HCT116 (cell line): ENCODE results near the gene RTL10. TPM values are rescaled to one million over a fixed set of nuclear protein-coding genes. Genes with fewer than 3 reads are reported as not detected.

Source experiments
- ATAC-seq: fragments of 200-7000 bp; cut with Tn5 transposase; 2 replicates; pipeline ENCODE4 v1.9.1; 2020; ENCODE audit warnings: mild to moderate bottlenecking, moderate library complexity
- BruUV-seq: library from RNA; stranded (reverse); fragments of 400-500 nt; replicated peaks from 2 replicates; lab custom pipeline; 2021; lab: Mats Ljungman, UMichigan
- CTCF ChIA-PET: fragments of 300-600 bp; sonication (Branson Sonifier 250); formaldehyde crosslinking; loops from one replicate; lab custom pipeline; 2021; ENCODE audit warnings: antibody characterized with exemption; lab: Charles Lee
- POLR2A ChIA-PET: fragments of 300-600, 350-600 bp; sonication (Branson Sonifier 250); formaldehyde crosslinking; loops from one replicate; lab custom pipeline; 2021; ENCODE audit warnings: antibody characterized with exemption; lab: Charles Lee
- RAD21 ChIA-PET, 2 experiments: fragments of 300-600 bp; sonication (Branson Sonifier 250); formaldehyde crosslinking; loops; one replicate each; lab custom pipeline; 2023; ENCODE audit warnings: low total read pairs in 2 of 2; ENCODE audit not compliant: uncharacterized antibody in 2 of 2, unreplicated experiment in 2 of 2, low non-redundant PET in 1 of 2; lab: Charles Lee
- DNase-seq: peaks from one replicate; pipeline ENCODE4 v3.0.0-alpha.2; 2010; ENCODE audit warnings: low read depth, low spot score
- H2AFZ ChIP-seq: fragments of 200-600 bp; shearing (Covaris generic), sonication (generic); 2 replicates; pipeline ENCODE4 v1.6.1; 2017; ENCODE audit warnings: low read depth, mixed run types, mixed read lengths, antibody characterized with exemption, low read length; ENCODE audit not compliant: poor library complexity, severe bottlenecking
- H3K27ac ChIP-seq: 2 replicates; pipeline ENCODE4 v1.5.1; 2012; ENCODE audit warnings: low read depth, low read length
- H3K27me3 ChIP-seq: fragments of 200-600 bp; sonication (generic); 2 replicates; pipeline ENCODE4 v1.6.1; 2016; ENCODE audit warnings: mixed run types, low read length, mixed read lengths; ENCODE audit not compliant: insufficient read depth
- H3K36me3 ChIP-seq, 2 experiments: fragments of 200-500 bp in 1 of 2; fragments of 200-600 bp in 1 of 2; sonication (Bioruptor generic) in 1 of 2; sonication (generic) in 1 of 2; 2 replicates each; pipeline versions ENCODE4 v1.5.1 to v1.6.1; 2014 to 2016; ENCODE audit warnings: low read length in 2 of 2, inconsistent platforms in 1 of 2, mixed read lengths in 1 of 2, mixed run types in 1 of 2; ENCODE audit not compliant: insufficient read depth in 2 of 2, control insufficient read depth in 1 of 2
- H3K4me1 ChIP-seq, 2 experiments: fragments of 200-600 bp in 1 of 2; sonication (generic) in 1 of 2; 2 replicates each; pipeline versions ENCODE4 v1.5.1 to v1.6.1; 2012 to 2017; ENCODE audit warnings: low read length in 2 of 2, inconsistent platforms in 1 of 2, mild to moderate bottlenecking in 1 of 2, mixed read lengths in 1 of 2, mixed run types in 1 of 2, moderate library complexity in 1 of 2; ENCODE audit not compliant: insufficient read depth in 2 of 2, control insufficient read depth in 1 of 2
- H3K4me2 ChIP-seq: fragments of 200-600 bp; sonication (generic); 2 replicates; pipeline ENCODE4 v1.6.1; 2017; ENCODE audit warnings: mixed run types, low read length, mixed read lengths
- H3K4me3 ChIP-seq, 2 experiments: fragments of 200-600 bp in 1 of 2; sonication (generic) in 1 of 2; replicated peaks in 1 of 2; 2 replicates each; pipeline ENCODE4 v1.5.1; 2011 to 2016; ENCODE audit warnings: low read length in 2 of 2, control low read depth in 1 of 2, low read depth in 1 of 2, mild to moderate bottlenecking in 1 of 2, mixed read lengths in 1 of 2, mixed run types in 1 of 2
- H3K79me2 ChIP-seq: fragments of 200-600 bp; sonication (generic); 2 replicates; pipeline ENCODE4 v1.6.1; 2017; ENCODE audit warnings: mild to moderate bottlenecking, mixed run types, low read length, moderate library complexity, mixed read lengths; ENCODE audit not compliant: insufficient read depth
- H3K9ac ChIP-seq: fragments of 200-600 bp; sonication (generic); 2 replicates; pipeline ENCODE4 v1.6.1; 2016; ENCODE audit warnings: low read length, mixed read lengths
- H3K9me2 ChIP-seq: fragments of 200-600 bp; sonication (generic), shearing (Covaris generic); 2 replicates; pipeline ENCODE4 v1.6.1; 2017; ENCODE audit warnings: mixed run types, mild to moderate bottlenecking, moderate library complexity; ENCODE audit not compliant: insufficient read depth
- H3K9me3 ChIP-seq, 2 experiments: fragments of 200-500 bp in 1 of 2; fragments of 200-600 bp in 1 of 2; sonication (Bioruptor generic) in 1 of 2; sonication (generic) in 1 of 2; 2 replicates each; pipeline ENCODE4 v1.6.1; 2014 to 2017; ENCODE audit warnings: low read length in 2 of 2, mixed read lengths in 2 of 2, inconsistent platforms in 1 of 2, low read depth in 1 of 2, mild to moderate bottlenecking in 1 of 2, mixed run types in 1 of 2, moderate library complexity in 1 of 2; ENCODE audit not compliant: control insufficient read depth in 1 of 2, insufficient read depth in 1 of 2
- H4K20me1 ChIP-seq: fragments of 200-600 bp; sonication (generic), shearing (Covaris generic); 2 replicates; pipeline ENCODE4 v1.6.1; 2017; ENCODE audit warnings: mixed run types, mild to moderate bottlenecking, moderate library complexity; ENCODE audit not compliant: insufficient read depth
- CBX3 ChIP-seq: IDR thresholded peaks from 2 replicates; pipeline ENCODE4 v1.6.1; 2012; ENCODE audit warnings: low read depth
- EGR1 ChIP-seq: IDR thresholded peaks from 2 replicates; pipeline ENCODE4 v1.6.1; 2012; ENCODE audit warnings: low read depth
- ELF1 ChIP-seq: IDR thresholded peaks from 2 replicates; pipeline ENCODE4 v1.6.1; 2012; ENCODE audit warnings: low read depth, borderline replicate concordance
- EZH2 ChIP-seq: fragments of 200-600 bp; sonication (generic); IDR thresholded peaks from 2 replicates; pipeline ENCODE4 v1.6.1; 2017; ENCODE audit warnings: antibody characterized with exemption, mixed run types
- JUND ChIP-seq: IDR thresholded peaks from 2 replicates; pipeline ENCODE4 v1.6.1; 2012
- MAX ChIP-seq: IDR thresholded peaks from 2 replicates; pipeline ENCODE4 v1.6.1; 2012
- POLR2A ChIP-seq: IDR thresholded peaks from 2 replicates; pipeline ENCODE4 v1.7.0; 2011; ENCODE audit warnings: borderline replicate concordance; ENCODE audit not compliant: insufficient read depth, insufficient read length; ENCODE audit errors: extremely low read depth
- RAD21 ChIP-seq: IDR thresholded peaks from 2 replicates; pipeline ENCODE4 v1.6.1; 2012; ENCODE audit warnings: low read depth, mild to moderate bottlenecking
- SIN3A ChIP-seq: IDR thresholded peaks from 2 replicates; pipeline ENCODE4 v1.6.1; 2012; ENCODE audit warnings: low read depth
- SP1 ChIP-seq: IDR thresholded peaks from 2 replicates; pipeline ENCODE4 v1.6.1; 2012; ENCODE audit warnings: low read depth
- TCF7L2 ChIP-seq: IDR thresholded peaks from 2 replicates; pipeline ENCODE4 v1.7.0; 2011; ENCODE audit warnings: borderline replicate concordance, inconsistent platforms; ENCODE audit not compliant: insufficient read depth, insufficient read length; ENCODE audit errors: extremely low read depth
- YY1 ChIP-seq: IDR thresholded peaks from 2 replicates; pipeline ENCODE4 v1.6.1; 2011; ENCODE audit warnings: low read length, low read depth, moderate library complexity, mild to moderate bottlenecking; ENCODE audit not compliant: insufficient replicate concordance; ENCODE audit errors: extremely low read depth
- ZBTB33 ChIP-seq: IDR thresholded peaks from 2 replicates; pipeline ENCODE4 v1.6.1; 2011; ENCODE audit warnings: mild to moderate bottlenecking, low read length, moderate library complexity; ENCODE audit not compliant: insufficient replicate concordance; ENCODE audit errors: extremely low read depth
- ZFX ChIP-seq: fragments of 450-650 bp; IDR thresholded peaks from 2 replicates; pipeline ENCODE4 v1.6.1; 2017
- ZNF274 ChIP-seq: fragments of 200-500 bp; sonication (Bioruptor generic); IDR thresholded peaks from 2 replicates; pipeline ENCODE4 v1.6.1; 2014; ENCODE audit warnings: mild to moderate bottlenecking, low read depth, low read length, inconsistent platforms
- intact Hi-C: fragments of 100-400 bp; cut with micrococcal nuclease; formaldehyde crosslinking; loops from 2 replicates; pipeline ENCODE4 v1.10.0; 2022
- total RNA-seq: library from RNA; stranded (reverse); gene quantifications from one replicate; pipeline ENCODE4 v1.2.1, GENCODE V29; 2021; ENCODE audit not compliant: unreplicated experiment
- TF ChIP-seq, protein P1 (sequence below): IDR thresholded peaks from 2 replicates; pipeline ENCODE4 v1.6.1; 2012; ENCODE audit warnings: low read depth
- TF ChIP-seq, protein P2 (sequence below), 3 experiments: fragments of 200-600 bp in 1 of 3; sonication (generic) in 1 of 3; IDR thresholded peaks in 2 of 3; conservative IDR thresholded peaks in 1 of 3; 2 replicates each; pipeline ENCODE4 v1.5.1; 2012 to 2017; ENCODE audit warnings: low read depth in 2 of 3, low read length in 2 of 3, antibody characterized with exemption in 1 of 3, borderline replicate concordance in 1 of 3, control low read depth in 1 of 3, mild to moderate bottlenecking in 1 of 3, mixed read lengths in 1 of 3, mixed run types in 1 of 3, moderate library complexity in 1 of 3; ENCODE audit not compliant: insufficient read depth in 1 of 3

RTL10 gene
- total RNA-seq, 1 experiment from 2014 or later, result 24.6 TPM

DNA sequence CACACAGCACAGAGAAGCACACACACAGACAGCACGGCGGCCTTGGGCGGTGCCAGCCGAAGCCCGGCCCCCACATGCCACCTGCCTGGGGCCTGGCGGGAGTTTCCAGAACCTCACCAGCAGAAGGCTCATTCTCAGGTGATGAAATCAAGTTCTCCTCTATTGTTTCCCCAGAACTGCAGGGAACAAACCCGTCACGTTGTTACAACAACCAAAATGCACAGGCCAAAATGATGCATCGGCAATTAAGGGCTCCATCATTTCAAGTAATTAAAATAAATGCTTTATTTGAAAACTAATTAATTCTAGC lies 30.8 kb downstream of the RTL10 start:
- no peaks in the 10 kb centered on the region for H3K9me3 ChIP-seq
- no peaks in the 10 kb centered on the region for H3K36me3 ChIP-seq
- no peak overlapping the region for H3K9ac ChIP-seq
- H3K27me3 ChIP-seq, result no peaks in the 10 kb centered on the region
- H3K4me2 ChIP-seq, result no peak overlapping the region
- no TSS peak for BruUV-seq
- H3K4me1 ChIP-seq, result no peaks in the 10 kb centered on the region
- H3K27ac ChIP-seq, result no peak overlapping the region
- intact Hi-C loops, result no loop called here
- no peaks in the 10 kb centered on the region for H3K79me2 ChIP-seq
- no peak for DNase-seq
- no peak; the same call in 1 of the 2 replicates for ATAC-seq
- ChIA-PET POLR2A (no interaction called here), CTCF (no interaction called here), RAD21 (no interaction called here)
- no peak overlapping the region for H2AFZ ChIP-seq
- TF ChIP-seq CBX3, result no peak
- TF ChIP-seq JUND, result no peak
- no peak for TF ChIP-seq TCF7L2
- no peak for TF ChIP-seq RAD21
- TF ChIP-seq EZH2, result no peak
- TF ChIP-seq EGR1, result no peak
- no peak for TF ChIP-seq SIN3A
- TF ChIP-seq, protein P1, sequence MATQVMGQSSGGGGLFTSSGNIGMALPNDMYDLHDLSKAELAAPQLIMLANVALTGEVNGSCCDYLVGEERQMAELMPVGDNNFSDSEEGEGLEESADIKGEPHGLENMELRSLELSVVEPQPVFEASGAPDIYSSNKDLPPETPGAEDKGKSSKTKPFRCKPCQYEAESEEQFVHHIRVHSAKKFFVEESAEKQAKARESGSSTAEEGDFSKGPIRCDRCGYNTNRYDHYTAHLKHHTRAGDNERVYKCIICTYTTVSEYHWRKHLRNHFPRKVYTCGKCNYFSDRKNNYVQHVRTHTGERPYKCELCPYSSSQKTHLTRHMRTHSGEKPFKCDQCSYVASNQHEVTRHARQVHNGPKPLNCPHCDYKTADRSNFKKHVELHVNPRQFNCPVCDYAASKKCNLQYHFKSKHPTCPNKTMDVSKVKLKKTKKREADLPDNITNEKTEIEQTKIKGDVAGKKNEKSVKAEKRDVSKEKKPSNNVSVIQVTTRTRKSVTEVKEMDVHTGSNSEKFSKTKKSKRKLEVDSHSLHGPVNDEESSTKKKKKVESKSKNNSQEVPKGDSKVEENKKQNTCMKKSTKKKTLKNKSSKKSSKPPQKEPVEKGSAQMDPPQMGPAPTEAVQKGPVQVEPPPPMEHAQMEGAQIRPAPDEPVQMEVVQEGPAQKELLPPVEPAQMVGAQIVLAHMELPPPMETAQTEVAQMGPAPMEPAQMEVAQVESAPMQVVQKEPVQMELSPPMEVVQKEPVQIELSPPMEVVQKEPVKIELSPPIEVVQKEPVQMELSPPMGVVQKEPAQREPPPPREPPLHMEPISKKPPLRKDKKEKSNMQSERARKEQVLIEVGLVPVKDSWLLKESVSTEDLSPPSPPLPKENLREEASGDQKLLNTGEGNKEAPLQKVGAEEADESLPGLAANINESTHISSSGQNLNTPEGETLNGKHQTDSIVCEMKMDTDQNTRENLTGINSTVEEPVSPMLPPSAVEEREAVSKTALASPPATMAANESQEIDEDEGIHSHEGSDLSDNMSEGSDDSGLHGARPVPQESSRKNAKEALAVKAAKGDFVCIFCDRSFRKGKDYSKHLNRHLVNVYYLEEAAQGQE, result no peak
- TF ChIP-seq ZBTB33, result no peak
- TF ChIP-seq YY1, result no peak
- TF ChIP-seq SP1, result no peak
- no peak for TF ChIP-seq POLR2A
- TF ChIP-seq ELF1, result no peak
- TF ChIP-seq ZFX, result no peak
- TF ChIP-seq MAX, result no peak
- no peak for TF ChIP-seq ZNF274
- TF ChIP-seq, protein P2, sequence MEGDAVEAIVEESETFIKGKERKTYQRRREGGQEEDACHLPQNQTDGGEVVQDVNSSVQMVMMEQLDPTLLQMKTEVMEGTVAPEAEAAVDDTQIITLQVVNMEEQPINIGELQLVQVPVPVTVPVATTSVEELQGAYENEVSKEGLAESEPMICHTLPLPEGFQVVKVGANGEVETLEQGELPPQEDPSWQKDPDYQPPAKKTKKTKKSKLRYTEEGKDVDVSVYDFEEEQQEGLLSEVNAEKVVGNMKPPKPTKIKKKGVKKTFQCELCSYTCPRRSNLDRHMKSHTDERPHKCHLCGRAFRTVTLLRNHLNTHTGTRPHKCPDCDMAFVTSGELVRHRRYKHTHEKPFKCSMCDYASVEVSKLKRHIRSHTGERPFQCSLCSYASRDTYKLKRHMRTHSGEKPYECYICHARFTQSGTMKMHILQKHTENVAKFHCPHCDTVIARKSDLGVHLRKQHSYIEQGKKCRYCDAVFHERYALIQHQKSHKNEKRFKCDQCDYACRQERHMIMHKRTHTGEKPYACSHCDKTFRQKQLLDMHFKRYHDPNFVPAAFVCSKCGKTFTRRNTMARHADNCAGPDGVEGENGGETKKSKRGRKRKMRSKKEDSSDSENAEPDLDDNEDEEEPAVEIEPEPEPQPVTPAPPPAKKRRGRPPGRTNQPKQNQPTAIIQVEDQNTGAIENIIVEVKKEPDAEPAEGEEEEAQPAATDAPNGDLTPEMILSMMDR (IDR thresholded peaks at IDR 0.05 in 2 of 3, conservative IDR thresholded peaks at IDR 0.05 in 1 of 3; ENCODE audit: borderline replicate concordance in 1 of 3, insufficient read depth in 1 of 3, low read depth in 2 of 3, low read length in 2 of 3), result no peak
- no peak overlapping the region for H3K4me3 ChIP-seq
- H3K9me2 ChIP-seq, result no peaks in the 10 kb centered on the region
- H4K20me1 ChIP-seq, result no peaks in the 10 kb centered on the region
